NCI-H2107 treated with DMSO at 0.1 percent for 48 hours (cell line): Measurements from ENCODE around the gene SCG3.
A peak's percentile ranks its signal among the peaks of the same experiment; 100 is the strongest.

Experiments used
- DNase-seq: peaks from one replicate; lab custom pipeline; 2025; ENCODE audit not compliant: unreplicated experiment; lab: John Stamatoyannopoulos, UW

SCG3 gene

DNA sequence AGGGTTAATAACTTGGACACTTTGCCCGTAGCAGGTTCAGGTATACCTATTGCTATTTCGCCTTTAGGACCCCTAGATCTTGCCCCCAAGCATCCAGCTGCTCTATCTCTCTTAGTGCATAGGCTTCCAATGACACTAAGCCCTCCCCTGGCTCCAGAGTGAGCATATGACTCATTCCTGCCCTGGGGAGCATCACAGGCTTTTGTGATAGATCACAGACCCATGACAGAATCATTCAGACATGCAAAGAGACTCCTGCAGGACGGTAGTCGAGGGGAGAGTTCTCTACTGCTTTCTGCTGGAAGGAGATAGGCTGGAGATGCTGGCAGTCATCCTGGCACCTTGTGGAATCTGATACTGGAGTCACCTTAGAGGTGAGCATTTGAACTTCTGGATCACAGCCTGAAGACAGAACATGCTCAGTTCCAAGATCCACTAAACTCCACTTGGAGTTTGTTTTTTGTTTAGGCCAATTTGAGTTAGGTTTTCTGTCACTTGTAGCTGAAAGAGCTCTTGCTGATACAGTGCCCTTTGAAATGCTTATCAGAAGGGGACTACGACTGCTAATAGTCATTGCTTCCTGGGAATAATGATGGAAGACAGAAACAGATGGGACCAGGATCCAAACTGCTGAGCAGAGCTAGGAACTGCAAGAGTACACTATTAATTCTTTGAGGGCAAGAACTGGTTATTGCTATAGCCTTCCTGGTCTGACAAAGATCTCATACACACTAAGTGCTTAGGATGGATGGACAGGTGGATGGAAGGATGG lies 45.2 kb downstream of the SCG3 start:
- peak; percentile 72 for DNase-seq

DNA sequence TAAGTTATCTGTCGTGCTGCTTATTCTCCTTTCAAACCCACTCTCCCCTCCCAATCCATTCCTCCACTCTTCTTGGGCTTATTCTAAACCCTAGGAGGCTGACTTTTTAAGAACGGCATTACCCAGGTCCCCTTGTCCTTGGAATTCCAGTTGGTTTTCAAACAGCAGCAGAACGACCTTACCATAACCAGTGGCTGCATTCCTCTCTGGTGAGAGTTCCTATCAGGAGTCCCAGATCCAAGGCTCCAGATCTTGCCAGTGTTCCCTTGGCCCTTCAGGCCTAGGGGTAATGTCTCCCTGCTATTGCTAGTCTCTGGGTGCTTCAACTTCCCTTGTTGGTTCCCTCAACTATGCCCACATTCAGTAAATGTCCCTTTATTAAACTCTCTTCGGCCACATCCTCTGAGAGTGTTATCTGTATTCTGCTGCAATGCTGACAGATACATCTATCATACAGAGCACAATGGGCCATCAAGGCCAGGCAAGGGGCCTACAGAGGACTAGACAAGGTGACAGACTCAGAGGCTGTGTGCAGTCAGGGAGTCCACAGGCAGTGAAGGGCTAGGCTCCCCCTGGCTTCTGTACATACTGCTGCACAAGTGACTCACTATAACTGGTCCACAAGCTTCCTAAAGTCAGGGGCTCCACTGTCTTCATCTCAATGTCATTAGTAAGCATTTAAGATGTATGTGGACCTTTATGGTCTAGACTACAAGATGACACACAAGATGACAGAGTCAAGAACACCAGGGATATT lies 46.0 kb downstream of the SCG3 start:
- no peak for DNase-seq

DNA sequence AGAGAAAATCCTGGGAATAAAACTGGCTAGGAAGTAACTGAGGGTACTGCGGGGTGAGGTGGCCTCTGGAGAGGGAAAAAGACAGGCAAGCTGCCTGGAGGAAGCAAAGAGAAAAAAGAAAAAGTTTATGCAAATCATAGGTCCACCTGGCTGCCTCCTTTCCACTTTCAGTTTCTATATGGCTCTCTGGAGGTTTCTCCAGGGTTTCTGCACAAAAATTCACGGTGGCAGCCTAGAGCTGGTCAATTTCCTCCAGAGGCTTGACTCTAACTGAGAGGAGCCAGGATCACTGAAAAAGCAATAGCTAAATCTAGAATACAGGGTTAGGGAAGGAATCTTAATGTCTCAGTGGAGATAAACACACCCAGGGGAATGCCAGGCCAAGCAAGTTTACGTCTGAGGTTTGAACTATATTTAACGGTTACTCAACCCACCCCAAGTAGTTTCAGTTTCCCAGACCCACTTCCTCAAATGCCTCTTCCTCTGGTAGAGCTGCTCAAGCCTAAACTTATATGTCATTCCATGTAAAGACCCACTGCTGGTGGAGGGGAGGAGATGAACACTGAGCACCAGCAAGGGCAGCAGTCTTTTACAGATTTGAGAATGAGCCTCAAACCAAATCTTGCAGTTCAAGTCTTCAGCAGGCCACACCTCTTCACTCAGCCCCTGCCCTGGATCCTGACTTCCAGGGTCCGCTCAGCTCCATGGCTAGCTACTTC lies 50.4 kb downstream of the SCG3 start:
- DNase-seq, result peak; percentile 53

DNA sequence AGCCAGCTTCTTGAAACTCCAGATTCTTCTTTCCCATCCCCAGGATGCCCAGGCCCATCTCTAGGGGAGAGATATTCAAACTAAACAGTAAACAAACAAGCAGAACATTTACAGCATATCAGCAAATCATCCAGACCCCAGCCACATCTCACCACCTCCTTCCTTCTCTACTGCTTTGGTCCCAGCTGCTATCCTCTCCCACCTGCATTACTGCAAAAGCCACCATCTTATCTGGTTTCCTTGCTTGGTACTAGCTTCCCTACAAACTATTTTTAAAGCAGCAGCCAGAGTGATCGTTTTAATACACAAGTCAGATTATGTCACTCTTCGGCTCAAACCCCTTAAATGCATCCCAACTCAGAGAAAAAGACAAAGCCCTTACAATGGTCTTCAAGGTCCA lies 51.3 kb downstream of the SCG3 start:
- no peak for DNase-seq

DNA sequence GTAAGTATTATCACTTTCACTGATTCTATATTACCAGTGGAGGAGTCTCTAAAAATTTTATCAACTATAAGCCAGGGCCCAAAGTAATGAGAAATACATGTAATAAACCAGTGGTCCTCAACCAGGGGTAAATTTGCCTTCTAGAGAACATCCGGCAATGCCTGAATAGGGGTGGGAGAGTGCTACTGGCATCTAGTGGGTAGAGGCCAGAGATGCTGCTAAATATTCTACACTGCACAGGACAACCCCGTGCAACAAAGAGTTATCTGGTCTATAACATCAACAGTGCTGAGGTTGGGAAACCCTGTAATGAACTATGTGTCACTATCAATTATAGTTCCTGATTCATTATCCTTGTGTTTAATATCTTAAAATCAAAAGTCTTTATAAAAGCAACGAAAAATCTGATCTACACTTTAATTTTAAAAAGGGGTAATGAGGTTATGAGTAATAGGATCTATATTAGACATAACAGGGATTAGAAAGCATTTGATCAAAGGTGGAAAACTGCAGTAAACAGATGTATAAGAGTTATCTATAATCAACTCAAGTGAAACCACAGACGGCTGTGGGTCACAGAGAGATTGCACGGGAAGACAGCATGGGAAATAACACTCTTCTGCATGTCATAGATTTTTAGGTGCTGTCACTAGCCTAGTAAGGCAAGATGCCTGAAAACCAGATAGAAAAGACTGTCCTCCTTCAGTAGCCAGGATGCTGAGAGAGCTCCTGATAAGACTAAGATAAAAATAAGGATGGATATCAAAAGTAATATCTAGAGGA lies 54.1 kb downstream of the SCG3 start:
- DNase-seq, result peak; percentile 7

DNA sequence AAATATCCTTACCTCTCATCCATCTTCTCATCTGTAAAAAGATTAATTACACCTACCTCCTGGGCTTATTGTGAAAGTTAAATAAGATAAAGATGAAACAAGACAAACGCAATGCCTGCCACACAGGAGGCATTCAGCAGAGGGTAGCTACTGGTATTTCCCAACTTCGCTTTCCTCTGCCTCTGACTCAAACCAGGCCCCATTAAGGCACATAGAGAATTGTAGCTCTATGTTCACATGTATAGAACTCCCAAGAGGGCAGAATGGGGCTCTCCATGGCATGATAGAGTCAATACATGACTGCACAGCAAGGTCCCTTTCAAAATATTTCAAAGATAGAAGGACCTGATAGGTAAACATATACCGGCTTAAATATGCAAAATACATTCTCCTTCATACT lies 54.8 kb downstream of the SCG3 start:
- peak; percentile 26 for DNase-seq

DNA sequence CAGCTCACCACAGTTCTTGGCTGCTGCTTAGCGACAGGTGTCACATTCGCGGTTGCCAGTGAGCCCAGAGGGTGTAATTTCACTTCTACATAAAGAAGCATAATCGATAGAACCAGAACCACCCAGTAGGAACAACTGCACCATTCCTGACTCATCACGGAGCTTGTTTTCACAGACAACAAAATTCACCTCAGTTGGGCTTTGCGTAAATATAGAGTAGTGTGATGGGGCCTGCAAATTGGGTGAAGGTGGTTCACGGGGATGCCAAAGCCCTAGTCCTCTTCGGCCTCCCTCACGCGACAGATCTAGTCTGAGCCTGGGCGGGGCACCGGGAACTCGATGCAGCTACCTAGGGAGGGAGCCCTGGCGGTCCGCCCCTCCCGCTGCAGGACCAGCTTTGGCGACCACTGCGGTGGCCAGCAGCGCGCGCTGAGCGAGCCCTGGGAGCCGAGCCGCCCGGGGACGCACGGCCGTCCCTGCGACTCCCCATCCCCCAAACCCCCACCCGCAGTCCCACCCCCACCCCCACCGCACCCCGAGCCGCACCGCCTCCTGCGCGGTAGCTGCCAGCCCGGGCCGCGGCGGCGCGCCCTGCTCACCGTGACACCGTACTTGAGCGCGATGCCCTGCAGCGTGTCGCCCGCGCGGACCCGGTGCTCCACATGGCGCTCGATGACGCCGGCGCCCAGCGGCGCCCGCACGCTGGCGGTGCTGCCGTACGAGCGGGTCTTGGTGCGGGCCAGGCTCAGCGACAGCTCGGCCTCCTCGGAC lies 55.6 kb downstream of the SCG3 start:
- peak; percentile 67 for DNase-seq

DNA sequence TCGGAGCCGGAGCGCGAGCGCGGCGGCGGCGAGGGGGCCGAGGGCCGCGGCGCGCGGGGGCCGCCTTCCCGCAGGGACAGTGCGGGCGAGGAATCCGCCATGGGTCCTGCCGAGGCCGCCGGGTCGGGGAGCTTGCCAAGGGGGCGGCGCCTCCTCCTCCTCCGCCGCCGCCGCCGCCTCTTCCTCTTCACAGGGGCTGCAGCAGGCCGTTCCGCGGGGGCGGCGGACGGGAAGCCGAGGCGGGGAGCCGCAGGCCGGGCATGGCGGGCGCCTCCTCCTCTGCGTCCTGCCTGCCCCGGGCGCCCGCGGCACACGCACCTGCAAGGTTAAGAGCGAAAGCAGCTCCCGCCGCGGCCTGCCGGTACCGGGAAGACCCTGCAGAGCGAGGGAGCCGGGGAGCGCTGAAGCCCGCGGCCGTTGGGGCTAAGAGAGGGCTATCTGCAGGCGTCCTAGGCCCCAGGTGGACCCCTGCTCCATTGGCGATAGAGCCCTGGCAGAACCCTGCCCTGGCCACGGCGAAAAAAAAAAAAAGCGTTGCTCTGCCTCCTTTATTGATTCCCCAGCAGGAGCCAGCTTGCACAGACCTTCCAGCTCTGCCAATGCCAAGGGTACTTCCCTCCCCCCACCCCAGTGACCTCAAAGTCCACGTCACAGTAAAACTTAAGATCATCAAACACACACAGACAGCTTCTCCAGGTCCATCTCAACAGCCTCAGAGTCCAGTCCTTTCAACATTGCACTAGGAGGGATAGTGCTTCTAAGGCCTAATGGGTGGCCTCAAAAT lies 56.4 kb downstream of the SCG3 start, which contains the start of gene LYSMD2:
LYSMD2 (minus strand) TSS at position 134 of the 784 bp plus-strand sequence; CDS start at position 101, 33 bp downstream.
- DNase-seq, result peak; percentile 16

DNA sequence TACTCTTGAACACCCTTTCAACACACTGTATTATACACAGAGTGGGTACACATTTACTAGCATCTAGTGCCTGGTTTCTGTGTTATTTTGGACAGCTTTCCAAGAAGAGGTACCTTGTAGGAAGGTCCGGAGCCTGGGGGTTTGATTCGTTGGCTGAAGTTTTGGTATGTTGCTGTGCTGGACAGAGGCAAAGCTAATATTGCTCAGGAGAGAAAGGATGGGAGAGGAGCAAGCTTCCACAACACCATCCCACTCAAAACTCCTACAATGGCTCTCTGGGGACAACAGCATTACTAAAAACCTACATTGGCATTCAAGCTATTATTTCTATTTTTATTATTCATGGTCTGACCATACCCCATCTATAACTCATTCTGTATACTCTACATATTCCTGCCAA lies 57.2 kb downstream of the SCG3 start:
- DNase-seq, result no peak

DNA sequence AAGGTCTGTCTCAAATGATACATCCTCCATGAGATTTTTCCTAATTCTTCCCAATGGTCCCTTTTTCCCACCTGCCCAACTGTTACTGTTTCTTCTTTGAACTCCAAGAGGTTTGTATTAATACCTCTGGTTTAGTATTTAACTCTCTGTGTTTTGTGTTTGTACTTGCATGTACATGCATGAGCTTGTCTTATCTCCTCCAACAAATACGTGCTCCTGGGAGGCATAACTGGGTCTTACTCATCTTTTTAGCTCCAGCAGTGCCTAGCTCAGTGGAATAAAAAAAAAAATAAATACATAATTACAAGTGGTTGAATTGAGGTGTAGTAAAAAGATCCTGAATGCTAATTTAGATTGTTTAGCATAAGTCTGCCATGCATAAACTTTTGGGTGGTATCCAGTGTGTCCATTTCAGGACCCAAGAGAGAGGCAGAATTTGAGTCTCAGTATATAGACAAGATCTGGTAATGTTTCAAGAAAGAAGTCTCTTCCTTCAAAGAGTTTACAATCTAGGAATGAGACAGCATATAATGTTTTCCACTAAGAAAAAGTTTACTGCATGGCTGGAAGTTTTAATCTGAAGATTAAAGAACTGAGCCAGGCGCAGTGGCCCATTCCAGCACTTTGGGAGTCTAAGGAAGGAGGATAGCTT lies 57.9 kb downstream of the SCG3 start:
- DNase-seq, result no peak

DNA sequence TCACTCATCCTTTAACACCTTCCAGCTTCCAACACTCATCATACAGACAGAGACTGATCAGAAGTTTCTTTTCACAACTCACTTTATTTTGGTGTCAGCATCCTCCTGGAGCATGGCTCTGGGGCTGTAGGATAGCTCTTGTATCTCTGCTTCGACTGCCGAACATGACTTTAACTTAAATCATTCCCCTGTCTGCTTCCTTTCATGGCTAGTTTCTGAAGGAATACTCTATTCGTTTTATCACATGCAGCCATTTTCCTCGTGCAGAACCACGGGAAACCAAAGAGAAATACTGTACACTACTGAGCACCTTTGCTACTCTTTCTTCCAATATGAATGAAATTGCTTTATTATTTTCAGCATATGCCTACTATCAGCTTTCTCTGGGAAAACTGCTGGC lies 68.0 kb downstream of the SCG3 start:
- no peak for DNase-seq

DNA sequence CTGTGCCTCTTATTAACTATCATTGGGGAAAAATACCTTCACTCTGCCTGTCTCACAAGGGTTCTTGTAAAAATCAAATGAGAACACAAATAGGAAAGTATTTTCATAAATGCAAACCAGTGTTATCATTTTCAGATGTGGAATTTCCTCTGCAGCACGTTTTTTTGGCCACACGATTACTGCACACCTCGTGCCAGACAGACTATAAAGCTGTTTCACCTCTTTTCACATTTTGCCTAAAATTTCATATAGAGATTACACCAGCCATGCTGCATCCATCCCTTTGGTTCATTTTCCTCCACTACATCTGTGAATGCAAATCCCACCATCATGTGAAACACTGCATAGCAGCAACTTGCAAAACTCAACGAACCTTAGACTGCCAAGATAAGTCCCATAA lies 68.9 kb downstream of the SCG3 start:
- no peak for DNase-seq

DNA sequence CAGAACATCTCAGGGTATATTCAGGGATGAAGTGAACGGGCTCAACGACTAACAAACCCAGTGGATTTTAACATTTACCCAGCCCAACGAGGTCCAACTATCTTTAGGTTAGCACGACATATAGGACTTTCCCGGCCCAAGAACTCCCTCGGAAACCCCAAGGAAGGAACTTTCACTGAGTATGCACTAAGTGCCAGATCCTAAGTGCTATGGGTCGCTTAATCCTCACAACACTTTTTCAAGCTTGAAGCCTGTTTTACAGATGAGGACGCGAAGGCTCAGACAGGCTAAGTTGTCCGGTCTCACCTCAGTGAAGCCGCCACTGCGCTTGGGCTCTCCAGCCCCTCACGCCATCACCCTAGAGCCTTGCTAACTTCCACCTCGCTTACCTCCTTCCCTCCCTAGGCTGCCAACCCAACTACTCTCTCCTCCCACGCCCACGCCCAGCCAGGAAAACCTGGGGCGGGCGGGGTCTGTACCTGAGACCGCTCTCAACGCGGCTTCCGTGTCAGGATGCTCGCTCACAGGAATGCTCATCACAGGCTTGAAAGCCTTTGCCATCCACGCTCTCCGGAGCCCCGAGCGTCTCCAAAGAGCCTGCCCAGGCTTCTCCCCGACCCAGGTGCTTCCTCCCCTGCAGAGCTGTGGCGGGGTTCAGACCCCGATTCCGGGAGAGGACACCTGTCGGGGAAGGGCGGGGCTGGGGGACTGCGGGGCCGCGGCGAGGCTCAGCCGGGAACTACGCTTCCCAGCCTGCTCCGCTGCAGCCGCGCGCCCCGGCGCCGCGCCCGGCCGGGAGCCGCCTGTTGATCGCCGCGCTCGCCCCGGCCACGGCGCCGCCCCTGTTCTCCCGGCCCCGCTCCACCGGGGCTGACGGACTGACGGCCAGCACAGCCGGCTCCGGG lies 69.7 kb downstream of the SCG3 start, which contains the start of gene TMOD2:
TMOD2 (plus strand) TSS at position 806 of the 905 bp plus-strand sequence. CDS start 14,845 bp downstream, outside the sequence.
- peak; percentile 19 for DNase-seq

DNA sequence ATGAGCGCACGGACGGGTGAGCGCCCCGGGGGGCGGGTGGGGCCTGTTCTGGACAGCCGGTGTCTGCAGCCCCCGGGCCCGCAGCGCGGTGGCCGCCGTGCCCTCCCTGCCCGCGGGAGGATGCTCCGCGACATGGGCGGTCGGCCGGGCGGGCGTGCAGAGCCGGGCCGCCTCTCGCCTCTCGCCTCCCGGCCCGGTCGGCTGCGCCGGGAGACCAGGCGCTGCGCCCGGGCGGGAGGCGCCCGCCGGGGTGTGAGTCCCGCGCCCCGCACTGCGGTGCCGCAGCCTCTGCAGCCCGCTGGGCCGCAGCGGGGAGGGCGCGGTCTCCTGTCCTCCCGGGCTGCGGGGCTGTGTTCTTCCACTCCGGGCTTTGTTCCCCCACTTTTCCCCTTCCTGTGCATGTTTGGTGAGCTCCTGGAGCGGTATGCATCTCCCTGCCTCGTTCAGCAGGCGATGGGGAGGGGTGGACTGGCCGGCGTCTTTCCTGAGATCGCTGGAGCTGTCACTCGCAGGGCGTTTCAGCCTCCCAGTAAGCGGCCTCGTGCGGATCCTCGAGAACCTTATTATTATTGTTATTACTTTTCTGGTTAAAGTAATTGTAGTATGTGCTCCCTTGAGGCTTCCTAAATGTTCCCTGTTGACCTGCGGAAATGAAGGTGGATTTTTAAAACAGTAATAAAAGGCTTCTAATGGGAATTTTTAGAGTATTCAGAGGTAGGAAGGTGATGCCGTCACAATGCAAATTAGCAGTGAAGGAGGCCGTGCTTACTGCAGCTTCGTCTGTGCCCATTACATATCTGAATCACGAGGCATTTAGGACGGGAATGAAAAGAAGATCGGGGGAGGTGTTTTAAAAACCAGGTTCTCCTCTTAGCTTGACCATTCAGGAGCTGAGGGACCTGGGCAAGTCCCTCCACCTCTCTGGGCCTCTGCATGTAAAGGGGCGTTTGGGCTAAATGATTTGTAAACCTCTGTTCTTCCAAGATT lies 70.7 kb downstream of the SCG3 start:
- peak; percentile 35 for DNase-seq

DNA sequence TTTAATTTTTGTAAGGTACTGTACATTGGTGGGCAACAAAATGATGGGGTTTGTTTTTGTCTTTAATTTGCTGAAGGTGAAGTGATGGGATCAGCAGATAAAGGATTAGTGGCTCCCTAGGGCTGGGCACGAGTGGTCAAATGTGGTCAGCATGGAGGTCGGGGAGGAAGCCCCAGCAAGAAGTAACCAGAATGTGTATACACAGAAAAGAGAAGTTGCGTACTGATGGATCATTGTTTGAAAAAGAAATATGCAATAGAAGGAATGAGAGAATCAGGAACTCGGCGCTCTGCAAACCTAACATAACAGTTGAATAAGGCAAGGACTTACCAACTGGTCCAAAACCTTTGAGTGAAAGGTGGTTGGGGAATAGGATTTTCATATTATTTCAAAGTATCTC lies 71.6 kb downstream of the SCG3 start:
- DNase-seq, result no peak

DNA sequence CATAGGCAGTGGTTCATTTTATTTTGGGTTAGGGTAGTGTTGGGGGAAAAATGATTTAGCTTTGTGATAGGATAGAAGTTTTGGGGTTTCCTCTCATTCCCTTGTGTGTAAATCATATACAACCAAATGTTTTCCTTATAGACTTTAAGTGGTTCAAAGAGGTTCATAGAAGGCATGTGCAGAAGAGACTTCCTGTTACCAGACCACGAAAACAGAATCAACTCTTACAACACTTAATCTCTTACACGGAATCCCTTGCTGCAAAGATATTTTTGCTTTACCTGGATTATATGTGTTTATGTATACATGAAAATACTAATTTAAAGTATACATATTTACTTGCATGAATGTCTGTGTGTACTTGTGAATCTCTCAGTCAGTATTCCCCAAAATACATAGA lies 73.0 kb downstream of the SCG3 start:
- DNase-seq, result no peak

DNA sequence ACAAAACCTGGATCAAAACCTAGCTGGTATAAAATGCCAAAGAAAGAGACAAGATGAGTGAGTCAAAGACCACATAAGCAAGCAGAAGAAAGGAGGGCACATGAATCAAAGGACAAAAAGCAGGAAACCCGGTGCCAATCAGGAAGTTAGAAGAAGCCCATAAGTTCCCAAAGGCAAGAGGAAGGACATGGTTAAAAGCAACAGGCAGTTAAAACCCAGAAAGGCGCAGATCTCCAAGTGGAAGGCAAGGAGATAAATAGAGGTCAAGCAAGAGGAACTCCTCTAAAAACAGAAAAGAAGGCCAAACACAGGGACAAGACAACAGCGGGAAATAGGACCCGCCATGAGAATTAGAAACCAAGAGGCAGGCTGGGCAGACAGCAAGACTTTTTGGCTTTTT lies 74.5 kb downstream of the SCG3 start:
- no peak for DNase-seq
